Activated CD8-positive, alpha-beta T cell treated with anti-CD3 and anti-CD28 coated beads for 36 hours (primary cell): ENCODE data around the gene RPUSD4. TPM values are rescaled to one million over a fixed set of nuclear protein-coding genes. Genes with fewer than 3 reads are reported as not detected.

Experiments
- ATAC-seq: fragments of 200-7000 bp; cut with Tn5 transposase; one replicate; pipeline ENCODE4 v1.10.0; 2021; ENCODE audit warnings: mild to moderate bottlenecking, moderate library complexity
- CTCF ChIA-PET: fragments of 350-600 bp; sonication (Branson Sonifier 250); formaldehyde crosslinking; loops from one replicate; lab custom pipeline; 2021; ENCODE audit warnings: antibody characterized with exemption; lab: Charles Lee
- POLR2A ChIA-PET: fragments of 350-600 bp; sonication (Branson Sonifier 250); formaldehyde crosslinking; loops from one replicate; lab custom pipeline; 2021; ENCODE audit warnings: antibody characterized with exemption; lab: Charles Lee
- DNase-seq: peaks from one replicate; pipeline ENCODE4 v3.0.0-alpha.2; 2020
- H3K27ac Mint-ChIP-seq: one replicate; pipeline ENCODE4 v1.8.0; 2021; ENCODE audit warnings: mild to moderate bottlenecking, mixed read lengths
- H3K27me3 Mint-ChIP-seq: one replicate; pipeline ENCODE4 v1.8.0; 2021; ENCODE audit warnings: mixed read lengths
- H3K36me3 Mint-ChIP-seq: one replicate; pipeline ENCODE4 v1.8.0; 2021; ENCODE audit warnings: low read depth, mixed read lengths
- H3K4me1 Mint-ChIP-seq: one replicate; pipeline ENCODE4 v1.8.0; 2021; ENCODE audit warnings: low read depth, mixed read lengths
- H3K4me3 Mint-ChIP-seq: one replicate; pipeline ENCODE4 v1.8.0; 2021; ENCODE audit warnings: mild to moderate bottlenecking, moderate library complexity, mixed read lengths
- H3K9me3 Mint-ChIP-seq: one replicate; pipeline ENCODE4 v1.8.0; 2021; ENCODE audit warnings: mixed read lengths
- CTCF ChIP-seq: fragments of 200-600 bp; IDR thresholded peaks from one replicate; pipeline ENCODE4 v1.8.0; 2022; ENCODE audit warnings: antibody characterized with exemption, mild to moderate bottlenecking
- intact Hi-C: fragments of 100-400 bp; cut with micrococcal nuclease; formaldehyde crosslinking; loops from one replicate; pipeline ENCODE4 v1.10.0; 2022
- total RNA-seq, 2 experiments: library from RNA; stranded (reverse); gene quantifications; one replicate each; pipeline ENCODE4 v1.2.3, GENCODE V29; 2021

Gene RPUSD4
- total RNA-seq, 2 experiments from 2014 or later: 38.3 to 43.4 TPM

GRCh38 chr11:126231725-126232459 lies 20.4 kb upstream of the RPUSD4 start:
- Mint-ChIP-seq H3K4me1 (no peaks in the 10 kb centered on the region), H3K27me3 (no peaks in the 10 kb centered on the region), H3K9me3 (no peaks in the 10 kb centered on the region), H3K27ac (no peak overlapping the region), H3K4me3 (no peak overlapping the region), H3K36me3 (peaks cover 5% of the 10 kb centered on the region)
- no peak for TF ChIP-seq CTCF
- ATAC-seq: no peak
- POLR2A ChIA-PET: no interaction called here
- intact Hi-C loops: no loop called here
- DNase-seq: no peak
- CTCF ChIA-PET: interaction anchor here (0.5 to 2.3 kb wide), 5 partner anchors 9 to 185 kb away, joined by 3 to 6 read pairs (median 5); no protein-coding TSS in a partner anchor

- ATAC-seq (no peak), DNase-seq (no peak)
- H3K4me3 Mint-ChIP-seq: no peak overlapping the region
Measured at GRCh38 chr11:126229858-126230540, 18.5 kb upstream of the RPUSD4 start.

GRCh38 chr11:126226334-126227084 lies 15.1 kb upstream of the RPUSD4 start:
- no peak overlapping the region for H3K4me3 Mint-ChIP-seq
- H3K36me3 Mint-ChIP-seq: no peaks in the 10 kb centered on the region
- H3K27me3 Mint-ChIP-seq: no peaks in the 10 kb centered on the region
- CTCF ChIA-PET: no interaction called here
- TF ChIP-seq CTCF: no peak
- no peak overlapping the region for H3K27ac Mint-ChIP-seq
- ATAC-seq: no peak
- POLR2A ChIA-PET: no interaction called here
- H3K9me3 Mint-ChIP-seq: no peaks in the 10 kb centered on the region
- DNase-seq: no peak
- intact Hi-C loops: no loop called here
- H3K4me1 Mint-ChIP-seq: no peaks in the 10 kb centered on the region

More at GRCh38 chr11:126229858-126230540, 18.5 kb upstream of the RPUSD4 start:
- H3K27ac Mint-ChIP-seq: no peak overlapping the region
- no peak for TF ChIP-seq CTCF
- CTCF ChIA-PET: interaction anchor here (1.1 to 2.3 kb wide), 5 partner anchors 8 to 310 kb away, joined by 3 to 6 read pairs (median 4); no protein-coding TSS in a partner anchor
- no peaks in the 10 kb centered on the region for H3K9me3 Mint-ChIP-seq
- peaks cover 2% of the 10 kb centered on the region for H3K36me3 Mint-ChIP-seq
- POLR2A ChIA-PET: no interaction called here
- intact Hi-C loops: no loop called here
- H3K4me1 Mint-ChIP-seq: no peaks in the 10 kb centered on the region
- H3K27me3 Mint-ChIP-seq: no peaks in the 10 kb centered on the region

GRCh38 chr11:126225295-126225665 lies 13.8 kb upstream of the RPUSD4 start:
- no peak for ATAC-seq
- Mint-ChIP-seq H3K4me1 (no peaks in the 10 kb centered on the region), H3K36me3 (no peaks in the 10 kb centered on the region), H3K4me3 (no peak overlapping the region), H3K27me3 (no peaks in the 10 kb centered on the region), H3K9me3 (no peaks in the 10 kb centered on the region), H3K27ac (no peak overlapping the region)
- DNase-seq: no peak
- ChIA-PET POLR2A (interaction anchor here (1.7 kb wide), 1 partner anchor 21 kb away, joined by 6 read pairs; no protein-coding TSS in a partner anchor), CTCF (interaction anchor here (1.5 kb wide), 1 partner anchor 8 kb away, joined by 4 read pairs; no protein-coding TSS in a partner anchor)
- TF ChIP-seq CTCF: no peak
- intact Hi-C loops: no loop called here
